ENCODE results near the gene PDZD7.

GRCh38 chr10:101075775-101076174 lies 44.8 kb upstream of the PDZD7 start:
- TF ChIP-seq MAX (IDR thresholded peaks at IDR 0.05; ENCODE audit: low read depth, low read length) (no peak), CTCF (IDR thresholded peaks at IDR 0.05; ENCODE audit: low read depth, low read length) (no peak), POLR2A (IDR thresholded peaks at IDR 0.05; ENCODE audit: extremely low read depth, insufficient read length) (no peak), MYC (IDR thresholded peaks at IDR 0.05; ENCODE audit: low read depth, low read length) (no peak)

All from NB4 (cell line).